ENCODE measurements around the gene JAG2. TPM values are rescaled to one million over a fixed set of nuclear protein-coding genes. Genes with fewer than 3 reads are reported as not detected.

JAG2 gene
- total and polyA plus RNA-seq, 10 donors = 3.0 to 14.3 (median 6.4) TPM

DNA sequence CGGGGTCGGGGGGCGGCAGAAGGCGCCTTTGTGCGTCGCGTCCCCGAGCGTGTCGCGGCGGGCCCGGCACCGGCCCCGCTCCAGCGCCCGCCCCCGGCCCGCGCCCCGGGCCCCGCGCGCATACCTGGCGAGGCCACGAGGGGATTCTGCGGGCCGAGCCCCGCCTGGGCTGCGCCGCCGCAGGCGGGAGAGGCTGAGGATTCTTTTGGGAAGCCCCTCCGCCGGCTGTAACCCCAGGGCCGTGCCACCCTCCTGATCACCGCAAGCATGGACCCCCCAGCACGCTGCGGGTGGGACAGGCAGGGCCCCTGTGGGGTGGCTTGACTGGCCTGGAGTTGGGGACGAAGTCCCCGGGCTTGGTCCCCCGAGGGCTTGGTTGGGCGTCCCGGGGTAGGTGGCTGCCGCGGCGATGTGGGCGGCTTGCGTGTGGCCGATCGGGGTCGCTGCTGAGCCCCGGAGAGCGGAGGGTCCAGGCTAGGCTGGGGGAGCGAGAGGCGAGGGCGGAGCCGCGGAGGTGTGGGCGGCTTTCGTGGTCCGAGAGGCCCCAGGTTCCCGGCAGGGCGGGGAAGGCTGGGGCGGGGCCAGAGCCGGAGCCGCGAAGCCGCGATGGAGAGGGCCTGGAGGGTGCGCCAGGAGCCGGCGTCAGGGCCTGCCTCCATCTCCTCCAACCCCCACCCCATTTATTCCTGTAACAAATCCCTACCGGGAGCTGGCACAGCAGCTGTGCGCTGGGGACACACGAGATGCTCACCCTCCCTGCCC lies 75.0 kb downstream of the JAG2 start:
- peak; percentile 93 for DNase-seq
- H3K36me3 ChIP-seq = no peaks in the 10 kb centered on the region
- no peak for TF ChIP-seq POLR2A (IDR thresholded peaks at IDR 0.05)
- peak; percentile 46 to 74 (median 63) for TF ChIP-seq POLR2AphosphoS5 (IDR thresholded peaks at IDR 0.05)
- TF ChIP-seq, protein P1, sequence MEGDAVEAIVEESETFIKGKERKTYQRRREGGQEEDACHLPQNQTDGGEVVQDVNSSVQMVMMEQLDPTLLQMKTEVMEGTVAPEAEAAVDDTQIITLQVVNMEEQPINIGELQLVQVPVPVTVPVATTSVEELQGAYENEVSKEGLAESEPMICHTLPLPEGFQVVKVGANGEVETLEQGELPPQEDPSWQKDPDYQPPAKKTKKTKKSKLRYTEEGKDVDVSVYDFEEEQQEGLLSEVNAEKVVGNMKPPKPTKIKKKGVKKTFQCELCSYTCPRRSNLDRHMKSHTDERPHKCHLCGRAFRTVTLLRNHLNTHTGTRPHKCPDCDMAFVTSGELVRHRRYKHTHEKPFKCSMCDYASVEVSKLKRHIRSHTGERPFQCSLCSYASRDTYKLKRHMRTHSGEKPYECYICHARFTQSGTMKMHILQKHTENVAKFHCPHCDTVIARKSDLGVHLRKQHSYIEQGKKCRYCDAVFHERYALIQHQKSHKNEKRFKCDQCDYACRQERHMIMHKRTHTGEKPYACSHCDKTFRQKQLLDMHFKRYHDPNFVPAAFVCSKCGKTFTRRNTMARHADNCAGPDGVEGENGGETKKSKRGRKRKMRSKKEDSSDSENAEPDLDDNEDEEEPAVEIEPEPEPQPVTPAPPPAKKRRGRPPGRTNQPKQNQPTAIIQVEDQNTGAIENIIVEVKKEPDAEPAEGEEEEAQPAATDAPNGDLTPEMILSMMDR (IDR thresholded peaks at IDR 0.05 in 8 of 11, conservative IDR thresholded peaks at IDR 0.05 in 3 of 11) = peak in 8 of 11 experiments; percentile 17 to 69 (median 46)
- H3K9me3 ChIP-seq = no peaks in the 10 kb centered on the region
- H3K27ac ChIP-seq = peak overlapping the region; percentile 80 to 91 (median 86)
- H3K4me1 ChIP-seq = peaks cover 17 to 59% (median 43%) of the 10 kb centered on the region in 6 donors
- intact Hi-C loops (cut with DNase I; ENCODE audit: low total_unique reads) = no loop called here
- peaks cover 0 to 30% (median 0%) of the 10 kb centered on the region in 7 donors for H3K27me3 ChIP-seq (replicated peaks in 1 of 7)
- peak overlapping the region; percentile 49 to 86 (median 64) for H3K4me3 ChIP-seq
- WGBS, 5 donors = 0 to 2% (median 1%) methylated on average over 31 to 76 of the region's 76 CpGs

DNA sequence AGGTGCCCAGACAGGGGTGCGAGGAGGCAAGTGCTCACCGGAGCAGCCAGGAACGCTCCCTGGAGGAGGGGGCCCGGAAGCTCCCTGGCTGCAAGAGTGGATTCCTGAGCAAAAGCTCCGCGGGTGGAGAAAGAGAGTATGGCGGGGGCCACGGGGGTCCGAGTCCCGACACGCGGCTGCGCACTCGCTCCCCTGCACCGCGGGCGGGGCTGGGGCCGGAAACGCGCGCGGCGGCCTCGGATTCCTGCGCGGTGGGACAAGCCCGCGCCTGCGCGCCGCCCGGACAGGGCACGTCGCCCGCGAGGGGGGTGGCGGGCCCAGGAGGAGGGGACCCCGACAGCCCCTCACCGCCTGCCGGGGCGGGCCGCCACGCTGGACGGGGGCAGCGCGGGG lies 75.5 kb downstream of the JAG2 start:
- WGBS, 5 donors = 2 to 19% (median 3%) methylated on average over 4 to 46 of the region's 46 CpGs

DNA sequence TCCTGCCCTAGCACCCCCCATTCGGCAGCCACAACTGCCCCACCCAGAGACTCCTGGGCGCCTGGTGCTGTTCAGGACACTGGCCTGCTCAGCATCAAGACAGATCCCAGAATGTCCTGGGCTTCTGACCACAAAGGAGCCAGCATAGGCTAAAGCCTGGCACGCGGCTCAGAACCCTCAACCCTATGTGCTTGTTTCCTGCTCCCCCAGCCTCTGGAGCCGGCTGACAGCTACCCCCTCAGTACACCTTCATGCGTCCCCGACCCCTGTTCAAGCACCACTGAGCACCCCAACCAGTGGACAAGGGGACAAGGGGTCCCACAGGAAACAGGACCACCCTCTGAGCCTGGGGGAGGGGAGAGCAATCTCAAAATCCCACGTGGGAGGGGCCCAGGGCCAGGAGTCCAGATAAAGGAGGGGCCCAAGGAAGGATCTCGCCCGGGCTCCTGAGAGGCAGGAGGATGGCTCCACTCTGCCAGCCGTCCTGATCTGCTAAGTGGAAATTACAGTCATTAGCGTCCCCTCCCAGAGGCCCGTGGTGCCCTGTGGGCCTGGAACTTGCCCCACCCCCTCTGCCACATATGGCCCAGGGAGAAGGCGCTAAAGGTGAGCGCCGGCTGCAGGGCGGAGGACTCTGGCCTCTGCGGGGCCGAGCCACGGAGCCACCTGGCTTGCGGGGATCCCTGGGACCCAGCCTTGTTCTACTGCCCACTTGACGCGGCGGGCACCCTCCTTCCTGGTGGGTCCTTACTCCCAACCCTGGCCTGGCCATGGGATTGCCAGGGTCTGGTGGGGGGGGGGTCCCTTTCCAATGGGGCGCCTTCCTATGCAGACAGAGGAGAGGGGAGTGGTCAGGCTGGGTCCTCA lies 76.2 kb downstream of the JAG2 start:
- Histone ChIP-seq H3K9me3 (no peaks in the 10 kb centered on the region), H3K4me1 (peaks cover 21 to 72% (median 54%) of the 10 kb centered on the region in 6 donors), H3K36me3 (no peaks in the 10 kb centered on the region), H3K27ac (peak overlapping the region; percentile 80 to 91 (median 86)), H3K4me3 (peak overlapping the region; percentile 49 to 86 (median 64)), H3K27me3 (replicated peaks in 1 of 7) (peaks cover 0 to 42% (median 11%) of the 10 kb centered on the region in 7 donors)
- no peak for TF ChIP-seq POLR2A (IDR thresholded peaks at IDR 0.05)
- TF ChIP-seq, protein P1 (IDR thresholded peaks at IDR 0.05 in 8 of 11, conservative IDR thresholded peaks at IDR 0.05 in 3 of 11) = no peak
- TF ChIP-seq POLR2AphosphoS5 (IDR thresholded peaks at IDR 0.05) = no peak
- intact Hi-C loops (cut with DNase I; ENCODE audit: low total_unique reads) = no loop called here
- peak; percentile 79 for DNase-seq
- WGBS, 5 donors = 56 to 70% (median 65%) methylated on average over 15 to 25 of the region's 25 CpGs

More for the DNA sequence above, 75.5 kb downstream of the JAG2 start:
- Histone ChIP-seq H3K4me3 (peak overlapping the region; percentile 49 to 86 (median 64)), H3K9me3 (no peaks in the 10 kb centered on the region), H3K36me3 (no peaks in the 10 kb centered on the region), H3K4me1 (peaks cover 18 to 65% (median 48%) of the 10 kb centered on the region in 6 donors), H3K27ac (peak overlapping the region; percentile 80 to 91 (median 86)), H3K27me3 (replicated peaks in 1 of 7) (peaks cover 0 to 36% (median 5%) of the 10 kb centered on the region in 7 donors)
- intact Hi-C loops (cut with DNase I; ENCODE audit: low total_unique reads) = no loop called here
- peak; percentile 92 for DNase-seq
- TF ChIP-seq, protein P1 (IDR thresholded peaks at IDR 0.05 in 8 of 11, conservative IDR thresholded peaks at IDR 0.05 in 3 of 11) = no peak
- TF ChIP-seq POLR2AphosphoS5 (IDR thresholded peaks at IDR 0.05) (peak; percentile 6 to 75 (median 63)), POLR2A (IDR thresholded peaks at IDR 0.05) (peak in 1 of 3 donors; percentile 19)

All from spleen (tissue), 11 donors.